HG02885 (cell line): Measurements from ENCODE around the gene SLC13A3.

Source experiments
- ATAC-seq: cut with Tn5 transposase; IDR thresholded peaks from one replicate; pipeline ENCODE4 v1.9.1; 2021; ENCODE audit warnings: mild to moderate bottlenecking; ENCODE audit not compliant: unreplicated experiment, poor library complexity

The SLC13A3 gene

DNA sequence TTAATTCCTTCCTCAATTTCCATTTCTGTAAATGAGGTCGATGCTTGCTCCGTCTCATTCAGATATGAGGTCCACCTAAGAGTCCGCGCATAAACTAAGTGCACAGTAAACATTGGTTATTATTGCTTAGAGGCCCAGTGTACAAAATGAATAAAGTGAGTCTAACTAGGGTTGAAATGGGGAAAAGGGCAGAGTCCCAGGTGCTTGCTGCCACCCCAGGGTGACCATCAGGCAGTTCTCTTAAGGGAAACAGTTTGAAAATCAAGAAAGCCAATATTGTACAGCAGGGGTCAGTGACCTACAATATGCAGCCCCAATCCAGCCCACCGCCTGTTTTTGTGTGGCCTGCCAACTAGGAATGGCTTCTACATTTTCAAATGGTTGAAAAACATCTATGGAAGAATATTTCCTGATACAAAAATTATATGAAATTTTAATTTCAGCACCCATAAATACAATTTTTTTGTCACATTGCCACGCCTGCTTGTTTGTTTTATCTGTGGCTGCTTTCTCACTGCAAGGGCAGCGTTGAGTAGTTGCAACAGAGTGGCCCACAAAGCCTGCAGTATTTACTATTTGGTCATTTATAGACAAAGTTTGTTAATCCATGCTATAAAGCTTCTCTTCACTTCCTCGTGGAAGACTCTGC, 43.3 kb downstream of the SLC13A3 start:
- no peak for ATAC-seq

DNA sequence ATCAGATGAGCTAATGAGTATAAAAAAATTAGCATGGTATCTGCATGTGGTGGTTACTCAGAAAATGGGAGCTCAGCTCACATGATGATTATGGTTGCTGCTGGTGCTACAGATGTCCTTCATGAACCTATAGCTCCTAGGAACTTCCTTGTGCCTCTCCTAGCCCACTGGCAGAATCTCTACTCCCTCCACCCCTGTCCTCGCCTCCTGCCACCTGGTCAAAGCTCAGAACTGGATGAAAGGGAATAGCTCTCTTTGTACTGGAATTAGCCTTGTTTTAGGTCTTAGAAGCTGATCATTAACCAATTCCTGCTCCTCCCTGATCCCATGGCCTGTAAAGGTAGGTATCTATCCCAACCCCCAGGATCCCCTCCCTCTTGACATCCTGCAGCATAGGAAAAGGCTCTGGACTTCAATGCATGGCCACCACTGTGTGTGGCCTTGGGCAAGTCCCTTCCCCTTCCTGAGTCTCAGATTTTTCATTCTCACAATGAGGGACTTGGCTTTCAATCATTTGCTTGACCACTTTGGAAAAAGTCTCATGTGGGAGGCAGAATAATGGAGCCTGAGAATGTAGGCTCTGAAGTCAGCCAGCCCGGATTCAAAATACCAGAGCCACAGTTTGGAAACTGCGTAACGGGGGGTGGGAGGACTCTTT, 43.9 kb downstream of the SLC13A3 start:
- no peak for ATAC-seq

GRCh38 chr20:46606817-46607190, 44.5 kb downstream of the SLC13A3 start:
- no peak for ATAC-seq

GRCh38 chr20:46605978-46606816, 45.1 kb downstream of the SLC13A3 start:
- no peak for ATAC-seq

DNA sequence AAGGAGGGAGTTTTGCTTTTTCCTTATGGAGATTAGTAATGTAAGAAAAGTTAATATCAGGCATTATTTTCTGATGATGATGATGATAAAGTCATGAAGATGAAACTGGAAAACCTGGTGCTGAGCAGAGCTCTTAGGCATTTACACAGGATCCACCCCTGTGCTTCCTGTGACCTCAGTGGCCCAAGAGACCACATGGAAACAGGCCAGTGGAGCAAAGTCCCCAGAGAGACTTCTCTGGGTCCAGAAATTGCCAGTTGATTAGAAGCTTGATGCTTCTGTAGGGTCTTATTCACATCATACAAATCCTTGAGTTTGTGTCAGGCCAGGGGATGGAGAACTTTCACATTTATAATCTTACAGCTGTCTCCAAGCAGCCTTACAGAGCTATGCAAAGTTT, 46.1 kb downstream of the SLC13A3 start:
- no peak for ATAC-seq

- no peak for ATAC-seq
Observed at GRCh38 chr20:46604551-46605133, 46.6 kb downstream of the SLC13A3 start.

GRCh38 chr20:46602429-46602828, 48.8 kb downstream of the SLC13A3 start:
- ATAC-seq, result no peak

- ATAC-seq, result no peak
Observed at GRCh38 chr20:46601603-46602122, 49.6 kb downstream of the SLC13A3 start.

- ATAC-seq, result no peak
Observed at GRCh38 chr20:46600286-46600752, 50.9 kb downstream of the SLC13A3 start.

DNA sequence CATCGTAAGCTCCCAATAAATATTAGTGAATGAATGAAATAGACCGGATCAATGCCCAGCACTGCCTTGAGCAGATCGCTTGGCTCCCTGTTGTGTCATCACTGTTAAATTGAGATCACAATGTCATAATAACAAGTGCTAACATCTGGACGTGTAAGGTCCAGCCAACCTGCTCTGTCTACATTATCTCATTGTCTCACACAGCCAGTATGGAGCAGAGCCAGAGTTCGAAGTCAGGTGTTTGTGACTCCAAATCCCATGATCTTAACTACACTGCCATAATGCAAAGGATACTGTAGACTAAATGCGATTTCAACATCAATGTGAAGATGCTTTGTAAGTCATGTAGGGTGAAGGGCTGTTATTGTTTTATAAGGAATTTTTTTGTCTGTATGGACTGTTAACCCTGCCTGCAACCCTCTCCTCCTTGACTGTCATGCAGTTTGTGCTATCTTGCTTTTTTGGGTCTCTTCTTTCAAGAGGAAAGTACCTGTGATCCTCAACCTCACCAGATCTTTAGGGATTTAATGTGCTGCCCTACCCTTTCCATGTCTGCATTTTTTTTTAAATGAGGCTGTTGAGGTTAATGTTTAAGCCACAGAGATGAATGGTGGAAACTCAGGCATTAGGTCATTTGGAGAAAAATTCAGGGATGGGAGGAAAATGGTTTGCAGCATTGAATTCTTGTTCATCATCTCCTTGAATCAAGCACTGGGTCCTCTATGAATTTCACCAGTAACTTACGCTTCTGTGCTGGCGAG, 51.9 kb downstream of the SLC13A3 start:
- ATAC-seq, result no peak

DNA sequence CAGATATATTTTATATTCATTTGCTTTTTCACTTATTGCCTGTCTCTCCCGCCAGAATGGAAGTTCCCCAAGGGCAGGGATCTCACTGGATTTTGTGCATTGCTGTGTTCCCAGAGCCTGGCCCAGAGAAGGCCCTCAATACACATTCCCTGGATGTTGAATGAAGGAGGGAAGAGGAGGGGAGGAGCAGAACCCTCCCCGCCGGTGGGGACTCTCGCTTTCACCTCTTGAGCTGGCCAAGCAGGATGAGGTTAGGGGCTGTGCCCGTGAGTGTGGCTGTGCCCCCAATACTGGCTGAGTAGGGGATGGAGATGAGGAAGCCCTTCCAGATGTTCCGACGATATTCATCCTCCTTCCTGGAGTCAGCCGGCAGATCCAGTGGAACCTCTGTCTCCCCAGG, 55.3 kb downstream of the SLC13A3 start:
- ATAC-seq, result no peak

GRCh38 chr20:46594725-46595124, 56.5 kb downstream of the SLC13A3 start:
- ATAC-seq, result no peak

GRCh38 chr20:46592580-46593362, 58.5 kb downstream of the SLC13A3 start:
- no peak for ATAC-seq

DNA sequence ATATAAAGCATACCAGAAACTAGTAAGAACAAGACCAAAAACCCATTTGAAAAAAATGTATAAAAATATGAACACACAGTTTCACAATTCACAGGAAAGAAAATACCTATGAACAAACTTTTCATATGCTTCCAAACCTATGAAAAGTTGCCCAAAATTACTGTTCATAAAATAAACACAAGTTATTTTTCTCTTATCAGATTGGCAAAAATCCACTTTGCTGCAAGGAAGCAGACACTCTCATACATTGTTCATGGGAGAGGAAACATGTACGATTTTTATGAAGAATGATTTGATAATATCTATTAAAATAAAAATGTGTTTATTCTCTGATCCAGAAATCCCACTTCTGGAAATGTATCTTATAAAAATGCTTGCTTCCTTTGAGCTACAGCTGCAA, 60.8 kb downstream of the SLC13A3 start:
- no peak for ATAC-seq

- no peak for ATAC-seq
Observed at GRCh38 chr20:46588532-46589511, 62.4 kb downstream of the SLC13A3 start.

- no peak for ATAC-seq
Observed at GRCh38 chr20:46587986-46588385, 63.3 kb downstream of the SLC13A3 start.

DNA sequence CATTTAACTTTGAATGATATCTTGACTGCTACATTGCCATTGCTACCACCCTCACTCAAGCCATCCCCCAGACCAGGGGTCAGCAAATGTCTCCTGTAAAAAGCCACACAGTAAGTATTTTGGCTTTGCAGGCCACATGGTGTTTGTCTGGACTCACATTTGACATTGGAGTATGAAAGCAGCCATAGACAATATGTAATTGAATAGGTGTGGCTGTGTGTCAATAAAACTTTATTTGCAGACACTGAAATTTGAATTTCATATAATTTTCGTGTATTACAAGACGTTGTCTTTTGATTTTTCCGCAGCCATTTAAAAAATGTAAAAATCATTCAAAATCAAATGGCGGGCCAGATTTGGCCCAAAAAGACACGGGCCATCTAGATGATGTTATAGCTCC, 64.5 kb downstream of the SLC13A3 start:
- no peak for ATAC-seq

DNA sequence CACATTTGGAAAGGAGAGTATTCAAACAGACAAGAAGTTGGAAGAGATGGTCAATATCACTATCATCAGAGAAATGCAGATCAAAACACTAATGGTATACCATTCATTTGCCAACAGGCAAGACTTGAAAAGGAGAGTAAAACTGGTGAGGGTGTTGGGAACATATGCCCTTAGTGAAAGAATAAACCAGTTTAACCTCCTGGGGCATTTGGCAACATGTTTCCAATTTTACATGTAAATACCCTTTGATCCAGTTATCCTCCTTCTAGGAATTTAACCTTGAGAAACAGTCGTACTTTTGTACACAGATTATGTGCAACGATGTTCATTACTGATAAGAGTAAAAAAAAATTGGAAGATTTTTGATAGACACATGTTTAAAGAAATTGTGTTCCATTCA, 66.8 kb downstream of the SLC13A3 start:
- no peak for ATAC-seq
